Activated T-cell treated with anti-CD3 and anti-CD28 coated beads, Interleukin-2, amount 50 U/mL, for 72 hours (primary cell): ENCODE data around the gene ADAM19. TPM values are rescaled to one million over a fixed set of nuclear protein-coding genes. Genes with fewer than 3 reads are reported as not detected.

Source experiments
- ATAC-seq, 2 donors: fragments of 150-1000 bp; cut with Tn5 transposase; replicated peaks in 1 of 2; 2 replicates each; pipeline ENCODE4 v1.10.0; 2021; ENCODE audit warnings: moderate library complexity in 2 of 2, mild to moderate bottlenecking in 1 of 2
- DNase-seq, 2 donors: peaks; one replicate each; pipeline ENCODE4 v3.0.0; 2021 to 2022; ENCODE audit warnings: mixed read lengths in 1 of 2
- H3K27ac Mint-ChIP-seq: one replicate; pipeline ENCODE4 v1.8.0; 2022; ENCODE audit warnings: mild to moderate bottlenecking, moderate library complexity, mixed read lengths
- H3K27me3 Mint-ChIP-seq: one replicate; pipeline ENCODE4 v1.8.0; 2022; ENCODE audit warnings: low read depth, mixed read lengths
- H3K36me3 Mint-ChIP-seq, 2 donors: one replicate each; pipeline ENCODE4 v1.8.0; 2022; ENCODE audit warnings: mixed read lengths in 2 of 2, mild to moderate bottlenecking in 1 of 2; ENCODE audit not compliant: insufficient read depth in 2 of 2
- H3K4me1 Mint-ChIP-seq: one replicate; pipeline ENCODE4 v1.8.0; 2022; ENCODE audit warnings: low read depth, mixed read lengths
- H3K4me3 Mint-ChIP-seq, 2 donors: one replicate each; pipeline ENCODE4 v1.8.0; 2022; ENCODE audit warnings: mild to moderate bottlenecking in 2 of 2, mixed read lengths in 2 of 2, moderate library complexity in 2 of 2
- H3K9me3 Mint-ChIP-seq, 2 donors: one replicate each; pipeline ENCODE4 v1.8.0; 2022; ENCODE audit warnings: mixed read lengths in 2 of 2
- total RNA-seq, 2 donors: library from RNA; stranded (reverse); gene quantifications; one replicate each; pipeline ENCODE4 v1.2.3, GENCODE V29; 2022

The ADAM19 gene
- total RNA-seq, 2 donors from 2014 or later, result 50.2 to 127 TPM

GRCh38 chr5:157523976-157524375, 51.6 kb downstream of the ADAM19 start:
- no peaks in the 10 kb centered on the region for H3K27me3 Mint-ChIP-seq
- ATAC-seq (no peak), DNase-seq (no peak)
- H3K4me1 Mint-ChIP-seq, result peaks cover 7% of the 10 kb centered on the region
- peaks cover 1 to 4% of the 10 kb centered on the region in 2 donors for H3K36me3 Mint-ChIP-seq
- H3K9me3 Mint-ChIP-seq, result no peaks in the 10 kb centered on the region
- no peak overlapping the region for H3K27ac Mint-ChIP-seq
- H3K4me3 Mint-ChIP-seq, result no peak overlapping the region

GRCh38 chr5:157521704-157522029, 53.9 kb downstream of the ADAM19 start:
- DNase-seq (no peak), ATAC-seq (no peak)
- H3K4me1 Mint-ChIP-seq, result peaks cover 20% of the 10 kb centered on the region
- no peaks in the 10 kb centered on the region for H3K27me3 Mint-ChIP-seq
- H3K36me3 Mint-ChIP-seq, result peaks cover 2 to 3% of the 10 kb centered on the region in 2 donors
- no peak overlapping the region for H3K4me3 Mint-ChIP-seq
- no peaks in the 10 kb centered on the region for H3K9me3 Mint-ChIP-seq
- no peak overlapping the region for H3K27ac Mint-ChIP-seq

GRCh38 chr5:157520911-157521703, 54.5 kb downstream of the ADAM19 start:
- no peaks in the 10 kb centered on the region for H3K27me3 Mint-ChIP-seq
- no peak overlapping the region for H3K4me3 Mint-ChIP-seq
- ATAC-seq, result no peak
- H3K9me3 Mint-ChIP-seq, result no peaks in the 10 kb centered on the region
- no peak for DNase-seq
- peaks cover 2 to 3% of the 10 kb centered on the region in 2 donors for H3K36me3 Mint-ChIP-seq
- no peak overlapping the region for H3K27ac Mint-ChIP-seq
- H3K4me1 Mint-ChIP-seq, result peaks cover 25% of the 10 kb centered on the region

- H3K9me3 Mint-ChIP-seq, result no peaks in the 10 kb centered on the region
- no peak for ATAC-seq
- H3K27me3 Mint-ChIP-seq, result no peaks in the 10 kb centered on the region
- DNase-seq, result no peak
- H3K27ac Mint-ChIP-seq, result no peak overlapping the region
- H3K4me1 Mint-ChIP-seq, result peaks cover 31% of the 10 kb centered on the region
- H3K36me3 Mint-ChIP-seq, result peaks cover 3% of the 10 kb centered on the region in 2 donors
- H3K4me3 Mint-ChIP-seq, result no peak overlapping the region
Observed at GRCh38 chr5:157519579-157520253, 55.9 kb downstream of the ADAM19 start.

- Mint-ChIP-seq H3K4me3 (no peak overlapping the region), H3K4me1 (peaks cover 31% of the 10 kb centered on the region), H3K27ac (no peak overlapping the region), H3K9me3 (no peaks in the 10 kb centered on the region), H3K36me3 (peaks cover 4% of the 10 kb centered on the region in 2 donors), H3K27me3 (no peaks in the 10 kb centered on the region)
- peak in 1 of 2 donors; percentile 36 for DNase-seq
- ATAC-seq, result peak; percentile 29 to 67
Observed at GRCh38 chr5:157518963-157519362, 56.6 kb downstream of the ADAM19 start.

GRCh38 chr5:157516626-157517325, 58.8 kb downstream of the ADAM19 start:
- H3K4me1 Mint-ChIP-seq, result peaks cover 31% of the 10 kb centered on the region
- H3K36me3 Mint-ChIP-seq, result peaks cover 11 to 18% of the 10 kb centered on the region in 2 donors
- peaks cover 0 to 1% of the 10 kb centered on the region in 2 donors for H3K9me3 Mint-ChIP-seq
- ATAC-seq, result no peak
- peak overlapping the region; percentile 13 for H3K27ac Mint-ChIP-seq
- no peaks in the 10 kb centered on the region for H3K27me3 Mint-ChIP-seq
- DNase-seq, result no peak
- peak overlapping the region in 1 of 2 donors; percentile 2 for H3K4me3 Mint-ChIP-seq

- Mint-ChIP-seq H3K27me3 (no peaks in the 10 kb centered on the region), H3K27ac (no peak overlapping the region), H3K9me3 (peaks cover 0 to 1% of the 10 kb centered on the region in 2 donors), H3K36me3 (peaks cover 13 to 18% of the 10 kb centered on the region in 2 donors), H3K4me1 (peaks cover 31% of the 10 kb centered on the region), H3K4me3 (no peak overlapping the region)
- peak; percentile 78 to 87 for ATAC-seq
- DNase-seq, result peak; percentile 24 to 37
Observed at GRCh38 chr5:157516006-157516405, 59.6 kb downstream of the ADAM19 start.

GRCh38 chr5:157514974-157515373, 60.6 kb downstream of the ADAM19 start:
- no peak for DNase-seq
- no peaks in the 10 kb centered on the region for H3K27me3 Mint-ChIP-seq
- peak overlapping the region; percentile 14 for H3K27ac Mint-ChIP-seq
- no peak overlapping the region for H3K4me3 Mint-ChIP-seq
- no peak for ATAC-seq
- peaks cover 31% of the 10 kb centered on the region for H3K4me1 Mint-ChIP-seq
- H3K36me3 Mint-ChIP-seq, result peaks cover 13 to 18% of the 10 kb centered on the region in 2 donors
- peaks cover 0 to 1% of the 10 kb centered on the region in 2 donors for H3K9me3 Mint-ChIP-seq

- no peak overlapping the region for H3K4me3 Mint-ChIP-seq
- H3K27ac Mint-ChIP-seq, result no peak overlapping the region
- DNase-seq (no peak), ATAC-seq (no peak)
- H3K27me3 Mint-ChIP-seq, result no peaks in the 10 kb centered on the region
- peaks cover 0 to 1% of the 10 kb centered on the region in 2 donors for H3K9me3 Mint-ChIP-seq
- H3K4me1 Mint-ChIP-seq, result peaks cover 17% of the 10 kb centered on the region
- H3K36me3 Mint-ChIP-seq, result peaks cover 15 to 18% of the 10 kb centered on the region in 2 donors
Observed at GRCh38 chr5:157513182-157513581, 62.4 kb downstream of the ADAM19 start.

GRCh38 chr5:157511651-157512644, 63.6 kb downstream of the ADAM19 start:
- Mint-ChIP-seq H3K27me3 (no peaks in the 10 kb centered on the region), H3K9me3 (peaks cover 0 to 1% of the 10 kb centered on the region in 2 donors), H3K36me3 (peaks cover 13 to 18% of the 10 kb centered on the region in 2 donors), H3K4me3 (no peak overlapping the region), H3K4me1 (peaks cover 14% of the 10 kb centered on the region), H3K27ac (peak overlapping the region; percentile 35)
- DNase-seq (peak; percentile 14 to 44), ATAC-seq (peak; percentile 25 to 59)

- peaks cover 12 to 16% of the 10 kb centered on the region in 2 donors for H3K36me3 Mint-ChIP-seq
Observed at GRCh38 chr5:157510682-157511081, 64.9 kb downstream of the ADAM19 start.

GRCh38 chr5:157509587-157509986, 66.0 kb downstream of the ADAM19 start:
- H3K36me3 Mint-ChIP-seq, result peaks cover 12 to 14% of the 10 kb centered on the region in 2 donors
- no peaks in the 10 kb centered on the region for H3K27me3 Mint-ChIP-seq
- H3K4me1 Mint-ChIP-seq, result peaks cover 6% of the 10 kb centered on the region
- peak; percentile 41 to 53 for ATAC-seq
- peaks cover 0 to 1% of the 10 kb centered on the region in 2 donors for H3K9me3 Mint-ChIP-seq
- no peak overlapping the region for H3K27ac Mint-ChIP-seq
- H3K4me3 Mint-ChIP-seq, result no peak overlapping the region
- DNase-seq, result no peak

More at GRCh38 chr5:157510682-157511081, 64.9 kb downstream of the ADAM19 start:
- DNase-seq (no peak), ATAC-seq (no peak)
- no peaks in the 10 kb centered on the region for H3K27me3 Mint-ChIP-seq
- peaks cover 8% of the 10 kb centered on the region for H3K4me1 Mint-ChIP-seq
- no peak overlapping the region for H3K27ac Mint-ChIP-seq
- no peak overlapping the region for H3K4me3 Mint-ChIP-seq
- H3K9me3 Mint-ChIP-seq, result peaks cover 0 to 1% of the 10 kb centered on the region in 2 donors
